ENCODE measurements around the gene MLANA. TPM values are rescaled to one million over a fixed set of nuclear protein-coding genes. Genes with fewer than 3 reads are reported as not detected.

MLANA gene
- total RNA-seq, 2 donors from 2014 or later, result not detected

DNA sequence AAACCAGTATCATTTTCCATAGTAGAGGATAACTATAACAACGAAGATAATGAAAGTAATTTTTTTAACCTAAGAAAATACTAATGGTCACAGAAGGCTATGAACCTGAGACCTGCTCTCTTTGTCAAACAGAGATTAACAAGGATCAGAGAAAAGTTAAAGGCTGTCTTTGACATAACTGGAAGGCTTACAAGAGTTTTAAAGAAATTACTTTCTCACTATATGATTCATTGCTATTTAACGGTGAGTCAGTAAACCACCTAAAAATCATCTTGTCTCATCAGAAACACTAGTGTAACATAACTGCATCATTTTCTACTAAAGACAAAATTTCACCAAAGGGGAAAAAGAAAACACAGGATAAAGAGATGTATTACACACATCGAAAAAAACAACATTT lies 19.3 kb downstream of the MLANA start:
- ATAC-seq (no peak), DNase-seq (no peak)

DNA sequence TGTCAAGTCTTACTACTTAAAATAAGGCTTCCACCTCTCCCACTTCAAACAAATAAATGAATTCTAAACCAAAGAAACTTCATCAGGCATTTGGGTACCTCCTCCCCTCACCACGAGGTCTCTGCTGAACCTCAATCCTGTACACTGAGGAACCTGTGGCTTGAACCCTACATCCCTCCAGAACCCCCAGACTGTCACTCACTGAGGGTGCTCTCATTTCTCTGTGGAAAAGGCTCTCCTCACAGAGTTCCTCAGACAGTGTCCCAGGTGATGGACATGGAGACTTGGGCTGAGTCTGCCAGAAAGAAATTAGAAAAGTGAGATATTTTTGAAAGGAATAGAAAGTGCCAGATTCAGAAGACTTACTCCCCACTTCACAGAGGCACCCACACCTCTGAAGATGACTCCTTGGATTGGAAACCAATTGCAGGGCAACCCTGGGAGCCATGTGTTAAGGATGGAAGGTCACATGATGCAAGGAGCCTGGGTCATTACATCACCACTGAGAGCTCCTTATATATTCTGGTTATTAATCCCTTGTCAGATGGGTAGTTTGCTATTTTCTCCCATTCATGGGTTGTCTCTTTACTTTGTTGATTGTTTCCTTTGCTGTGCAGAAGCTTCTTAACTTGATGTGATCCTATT lies 19.8 kb downstream of the MLANA start:
- no peak for ATAC-seq
- DNase-seq, result no peak
- Histone ChIP-seq H3K9me3 (no peaks in the 10 kb centered on the region), H3K36me3 (replicated peaks in 1 of 2; ENCODE audit: insufficient read depth in 1 of 2, low read depth in 2 of 2) (no peaks in the 10 kb centered on the region), H3K27ac (no peak overlapping the region), H3K4me3 (no peak overlapping the region), H3K4me1 (no peaks in the 10 kb centered on the region), H3K27me3 (no peaks in the 10 kb centered on the region)
- intact Hi-C loops (cut with DNase I), result no loop called here
- 71 to 79% methylated on average over 1 of the region's 1 CpG for WGBS, 2 donors
- TF ChIP-seq, protein P1, sequence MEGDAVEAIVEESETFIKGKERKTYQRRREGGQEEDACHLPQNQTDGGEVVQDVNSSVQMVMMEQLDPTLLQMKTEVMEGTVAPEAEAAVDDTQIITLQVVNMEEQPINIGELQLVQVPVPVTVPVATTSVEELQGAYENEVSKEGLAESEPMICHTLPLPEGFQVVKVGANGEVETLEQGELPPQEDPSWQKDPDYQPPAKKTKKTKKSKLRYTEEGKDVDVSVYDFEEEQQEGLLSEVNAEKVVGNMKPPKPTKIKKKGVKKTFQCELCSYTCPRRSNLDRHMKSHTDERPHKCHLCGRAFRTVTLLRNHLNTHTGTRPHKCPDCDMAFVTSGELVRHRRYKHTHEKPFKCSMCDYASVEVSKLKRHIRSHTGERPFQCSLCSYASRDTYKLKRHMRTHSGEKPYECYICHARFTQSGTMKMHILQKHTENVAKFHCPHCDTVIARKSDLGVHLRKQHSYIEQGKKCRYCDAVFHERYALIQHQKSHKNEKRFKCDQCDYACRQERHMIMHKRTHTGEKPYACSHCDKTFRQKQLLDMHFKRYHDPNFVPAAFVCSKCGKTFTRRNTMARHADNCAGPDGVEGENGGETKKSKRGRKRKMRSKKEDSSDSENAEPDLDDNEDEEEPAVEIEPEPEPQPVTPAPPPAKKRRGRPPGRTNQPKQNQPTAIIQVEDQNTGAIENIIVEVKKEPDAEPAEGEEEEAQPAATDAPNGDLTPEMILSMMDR (IDR thresholded peaks at IDR 0.05), result no peak
- no peak for TF ChIP-seq POLR2A (IDR thresholded peaks at IDR 0.05)

More for the DNA sequence above, 19.3 kb downstream of the MLANA start:
- no peaks in the 10 kb centered on the region for H3K27me3 ChIP-seq
- no peak overlapping the region for H3K27ac ChIP-seq
- no peaks in the 10 kb centered on the region for H3K36me3 ChIP-seq (replicated peaks in 1 of 2; ENCODE audit: insufficient read depth in 1 of 2, low read depth in 2 of 2)
- TF ChIP-seq, protein P1 (IDR thresholded peaks at IDR 0.05), result no peak
- no peak for TF ChIP-seq POLR2A (IDR thresholded peaks at IDR 0.05)
- WGBS, 2 donors, result 85 to 86% methylated on average over 3 of the region's 3 CpGs
- intact Hi-C loops (cut with DNase I), result no loop called here
- no peaks in the 10 kb centered on the region for H3K4me1 ChIP-seq
- no peak overlapping the region for H3K4me3 ChIP-seq
- H3K9me3 ChIP-seq, result no peaks in the 10 kb centered on the region

DNA sequence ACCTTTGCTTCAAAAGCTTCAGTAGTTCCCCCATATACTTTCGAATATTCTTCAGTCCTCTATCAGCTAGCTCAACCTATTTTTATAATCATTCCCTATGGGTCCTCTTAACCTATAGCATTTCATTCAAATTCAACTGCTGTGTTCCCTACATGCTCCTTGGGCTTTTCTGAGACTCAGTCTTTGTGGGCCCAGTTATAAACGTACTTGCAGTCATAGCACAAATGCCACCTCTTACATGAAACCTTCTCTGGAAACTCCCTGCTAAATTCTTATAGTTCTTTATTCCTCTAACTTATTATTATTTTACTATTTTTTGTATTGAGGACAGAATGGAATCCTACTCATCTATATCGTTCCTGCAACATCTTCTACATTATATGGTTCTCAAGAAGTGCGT lies 24.7 kb downstream of the MLANA start:
- DNase-seq (no peak), ATAC-seq (no peak)
- no peak overlapping the region for H3K4me3 ChIP-seq
- 82 to 94% methylated on average over 4 of the region's 4 CpGs for WGBS, 2 donors
- H3K36me3 ChIP-seq (replicated peaks in 1 of 2; ENCODE audit: insufficient read depth in 1 of 2, low read depth in 2 of 2), result no peaks in the 10 kb centered on the region
- intact Hi-C loops (cut with DNase I), result no loop called here
- H3K4me1 ChIP-seq, result no peaks in the 10 kb centered on the region
- H3K27ac ChIP-seq, result no peak overlapping the region
- no peaks in the 10 kb centered on the region for H3K9me3 ChIP-seq
- TF ChIP-seq POLR2A (IDR thresholded peaks at IDR 0.05), result no peak
- TF ChIP-seq, protein P1 (IDR thresholded peaks at IDR 0.05), result no peak
- no peaks in the 10 kb centered on the region for H3K27me3 ChIP-seq

DNA sequence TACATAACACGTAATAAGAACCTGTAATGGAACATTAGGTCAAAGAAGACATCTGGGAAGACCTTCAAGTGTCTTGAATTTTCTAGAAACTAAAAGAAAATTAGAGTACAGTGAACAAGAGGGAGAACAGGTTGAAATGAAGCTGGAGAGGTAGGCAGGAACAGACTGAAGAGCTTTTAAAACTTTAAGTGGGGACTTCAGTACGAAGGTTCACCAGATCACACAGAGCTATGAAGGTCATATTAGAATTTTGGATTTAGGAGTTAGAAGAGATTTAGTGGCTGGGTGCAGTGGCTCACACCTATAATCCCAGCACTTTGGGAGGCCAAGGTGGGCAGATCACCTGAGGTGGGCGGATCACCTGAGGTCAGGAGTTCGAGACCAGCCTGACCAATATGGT lies 26.6 kb downstream of the MLANA start:
- H3K27ac ChIP-seq, result no peak overlapping the region
- no peaks in the 10 kb centered on the region for H3K9me3 ChIP-seq
- DNase-seq (no peak), ATAC-seq (no peak)
- peaks cover 8% of the 10 kb centered on the region for H3K4me1 ChIP-seq
- no peaks in the 10 kb centered on the region for H3K27me3 ChIP-seq
- no peak overlapping the region for H3K4me3 ChIP-seq
- WGBS, 2 donors, result 85 to 95% methylated on average over 4 of the region's 4 CpGs
- intact Hi-C loops (cut with DNase I), result no loop called here
- H3K36me3 ChIP-seq (replicated peaks in 1 of 2; ENCODE audit: insufficient read depth in 1 of 2, low read depth in 2 of 2), result no peaks in the 10 kb centered on the region
- TF ChIP-seq, protein P1 (IDR thresholded peaks at IDR 0.05), result no peak
- no peak for TF ChIP-seq POLR2A (IDR thresholded peaks at IDR 0.05)

DNA sequence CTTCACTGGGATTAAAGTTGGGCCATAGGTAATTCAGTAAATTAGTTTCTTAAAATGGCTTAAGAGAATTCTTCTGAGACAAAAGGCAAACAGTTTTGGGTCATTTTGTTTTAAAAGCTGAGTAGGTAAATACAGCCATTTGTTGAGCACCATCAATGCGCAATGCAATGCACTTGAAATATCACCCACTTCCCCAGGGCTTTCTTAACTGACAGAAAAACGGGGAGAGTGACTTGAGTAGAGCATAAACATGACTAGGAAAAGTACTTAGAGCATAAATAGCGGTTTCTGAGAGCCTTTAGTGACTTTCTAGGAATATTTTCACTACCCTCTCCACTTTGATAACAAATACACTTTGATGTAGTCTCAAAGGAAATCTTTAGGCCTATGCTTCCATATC lies 27.2 kb downstream of the MLANA start:
- no peaks in the 10 kb centered on the region for H3K36me3 ChIP-seq (replicated peaks in 1 of 2; ENCODE audit: insufficient read depth in 1 of 2, low read depth in 2 of 2)
- H3K27ac ChIP-seq, result no peak overlapping the region
- no peak for TF ChIP-seq POLR2A (IDR thresholded peaks at IDR 0.05)
- TF ChIP-seq, protein P1 (IDR thresholded peaks at IDR 0.05), result no peak
- H3K27me3 ChIP-seq, result no peaks in the 10 kb centered on the region
- no peaks in the 10 kb centered on the region for H3K9me3 ChIP-seq
- H3K4me1 ChIP-seq, result peaks cover 14% of the 10 kb centered on the region
- ATAC-seq (no peak), DNase-seq (no peak)
- WGBS, 2 donors, result 65 to 66% methylated on average over 3 of the region's 3 CpGs
- H3K4me3 ChIP-seq, result no peak overlapping the region
- intact Hi-C loops (cut with DNase I), result no loop called here

All from body of pancreas (tissue), 4 donors.